ENCODE measurements around the gene MB21D2. TPM values are rescaled to one million over a fixed set of nuclear protein-coding genes. Genes with fewer than 3 reads are reported as not detected.

Gene MB21D2
- total and polyA plus RNA-seq, 2 of the 8 experiments (the other 6 are each of a cell fraction or from before 2014, with no cell fraction given), result 10.0 to 21.0 TPM

DNA sequence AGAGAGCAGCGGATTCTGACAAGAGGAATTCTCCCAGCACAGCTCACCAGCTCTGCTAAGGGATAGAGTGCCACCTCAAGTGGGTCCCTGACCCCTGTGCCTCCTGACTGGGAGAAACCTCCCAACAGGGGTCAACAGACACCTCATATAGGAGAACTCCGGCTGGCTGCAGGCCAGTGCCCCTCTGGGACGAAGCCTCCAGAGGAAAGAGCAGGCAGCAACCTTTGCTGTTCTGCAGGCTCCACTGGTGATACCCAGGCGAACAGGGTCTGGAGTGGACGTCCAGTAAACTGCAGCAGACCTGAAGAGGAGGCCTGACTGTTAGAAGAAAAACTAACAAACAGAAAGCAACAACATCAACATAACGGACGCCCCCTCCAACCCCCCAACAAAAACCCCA, 159.0 kb downstream of the MB21D2 start (continued):
- TF ChIP-seq CBX8 (IDR thresholded peaks at IDR 0.05; ENCODE audit: borderline replicate concordance, low read depth, low read length) (no peak), TAF7 (optimal IDR thresholded peaks at IDR 0.05; ENCODE audit: borderline replicate concordance, low read depth, low read length) (no peak), JUND (IDR thresholded peaks at IDR 0.05; ENCODE audit: low read length) (no peak), POLR2AphosphoS5 (IDR thresholded peaks at IDR 0.05; ENCODE audit: low read depth, low read length) (no peak), RAD21 (IDR thresholded peaks at IDR 0.05 in 1 of 2, conservative IDR thresholded peaks at IDR 0.05 in 1 of 2; ENCODE audit: low read depth in 2 of 2, low read length in 2 of 2) (no peak)

Data from H1 (cell line).